GM19193 (cell line): ENCODE data around the gene SLC6A16.

Experiments used
- POLR2A ChIP-seq: IDR thresholded peaks from 4 replicates; pipeline ENCODE4 v1.6.1; 2011; ENCODE audit not compliant: insufficient read depth, insufficient read length; ENCODE audit errors: extremely low read depth

SLC6A16 gene

DNA sequence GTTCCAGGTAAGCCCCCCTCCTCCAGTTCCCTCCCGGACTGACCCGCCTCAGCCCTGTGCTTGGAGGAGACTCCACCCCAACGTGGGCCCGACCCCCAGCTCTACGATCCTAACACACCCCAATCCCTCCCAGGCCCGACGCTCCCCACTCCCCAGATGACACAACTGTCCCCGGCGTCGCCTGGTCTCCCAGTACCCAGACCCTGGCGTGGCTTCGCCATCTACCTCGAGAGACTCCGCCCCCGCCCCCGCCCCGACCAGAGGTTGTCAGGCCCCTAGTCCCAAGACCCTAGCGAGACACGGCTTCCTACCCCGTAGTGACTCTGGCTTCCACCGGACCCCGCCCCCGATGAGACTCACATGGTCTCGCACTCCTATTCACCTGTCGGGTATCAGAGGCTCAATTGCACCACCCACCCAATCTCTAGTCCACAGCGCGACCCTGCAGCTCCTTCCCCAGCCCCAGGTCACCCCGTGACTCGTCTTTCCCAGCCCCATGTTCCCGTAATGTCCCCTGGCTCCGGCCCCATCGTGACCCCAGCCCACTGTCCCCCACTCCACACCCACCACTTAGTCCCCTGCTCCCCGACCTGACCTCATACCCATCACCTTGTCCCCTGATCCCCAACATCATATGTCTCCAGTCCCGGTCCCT lies 13.2 kb upstream of the SLC6A16 start:
- peak; percentile 7 for TF ChIP-seq POLR2A

DNA sequence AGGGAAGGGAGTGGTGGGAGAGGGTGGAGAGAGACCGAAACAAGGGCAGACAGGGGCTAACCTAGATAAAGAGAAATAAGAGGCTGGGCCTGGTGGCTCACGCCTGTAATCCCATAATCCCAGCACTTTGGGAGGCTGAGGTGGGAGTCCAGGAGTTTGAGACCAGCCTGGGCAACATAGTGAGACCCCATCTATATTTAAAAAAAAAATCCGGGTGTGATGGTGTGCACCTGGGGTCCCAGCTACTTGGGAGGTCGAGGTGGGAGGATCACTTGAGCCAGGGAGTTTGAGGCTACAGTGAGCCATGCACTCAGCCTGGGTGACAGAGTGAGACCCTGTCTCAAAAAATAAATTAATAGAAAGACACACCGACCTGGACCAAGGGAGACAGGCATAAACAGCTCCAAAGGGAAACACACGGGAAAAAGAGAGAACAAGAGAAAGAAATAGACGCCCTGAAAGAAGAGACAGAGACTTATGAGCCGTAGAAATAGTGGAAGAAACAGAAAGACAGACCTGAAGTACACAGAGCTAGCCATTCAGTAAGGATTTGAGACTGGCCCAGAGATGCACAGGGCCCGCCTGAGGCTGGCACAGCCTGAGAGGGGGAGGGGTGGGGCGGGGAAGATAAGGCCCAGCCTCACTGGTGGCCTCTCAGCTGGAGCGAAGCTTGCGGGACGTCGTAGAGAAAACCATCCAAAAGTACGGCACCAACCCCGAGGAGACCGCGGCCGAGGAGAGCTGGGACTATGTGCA lies 12.5 kb upstream of the SLC6A16 start:
- TF ChIP-seq POLR2A = peak; percentile 26

DNA sequence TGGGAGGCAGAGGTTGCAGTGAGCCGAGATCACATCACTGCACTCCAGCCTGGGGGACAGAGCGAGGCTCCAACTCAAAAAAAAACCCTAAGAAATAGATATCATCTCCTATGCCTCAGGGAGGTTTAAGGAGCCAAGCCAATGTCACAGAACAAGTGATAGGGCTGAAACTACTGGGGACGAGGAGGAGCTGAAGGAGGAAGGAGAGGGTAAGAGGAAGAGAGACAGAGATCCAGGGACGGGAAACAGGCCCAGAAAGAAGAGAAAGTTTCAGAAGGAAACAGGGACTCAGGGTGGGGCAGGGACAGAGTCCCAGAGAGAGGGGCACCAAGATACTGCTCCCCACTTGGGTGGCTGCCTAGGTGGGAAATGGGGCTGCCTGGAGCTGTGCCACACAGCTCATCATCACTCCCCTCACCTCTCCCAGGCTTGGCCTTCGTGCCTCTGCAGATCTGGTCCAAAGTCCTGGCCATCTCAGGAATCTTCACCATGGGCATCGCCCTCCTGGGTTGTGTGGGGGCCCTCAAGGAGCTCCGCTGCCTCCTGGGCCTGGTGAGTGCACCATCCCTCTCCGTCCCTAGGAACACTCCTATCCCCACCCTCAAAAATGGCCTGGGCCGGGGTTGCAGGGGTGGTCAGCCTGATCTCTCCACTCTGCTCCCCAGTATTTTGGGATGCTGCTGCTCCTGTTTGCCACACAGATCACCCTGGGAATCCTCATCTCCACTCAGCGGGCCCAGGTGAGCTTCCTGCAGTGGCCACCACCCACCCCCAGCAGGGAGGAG lies 11.7 kb upstream of the SLC6A16 start:
- TF ChIP-seq POLR2A = no peak

DNA sequence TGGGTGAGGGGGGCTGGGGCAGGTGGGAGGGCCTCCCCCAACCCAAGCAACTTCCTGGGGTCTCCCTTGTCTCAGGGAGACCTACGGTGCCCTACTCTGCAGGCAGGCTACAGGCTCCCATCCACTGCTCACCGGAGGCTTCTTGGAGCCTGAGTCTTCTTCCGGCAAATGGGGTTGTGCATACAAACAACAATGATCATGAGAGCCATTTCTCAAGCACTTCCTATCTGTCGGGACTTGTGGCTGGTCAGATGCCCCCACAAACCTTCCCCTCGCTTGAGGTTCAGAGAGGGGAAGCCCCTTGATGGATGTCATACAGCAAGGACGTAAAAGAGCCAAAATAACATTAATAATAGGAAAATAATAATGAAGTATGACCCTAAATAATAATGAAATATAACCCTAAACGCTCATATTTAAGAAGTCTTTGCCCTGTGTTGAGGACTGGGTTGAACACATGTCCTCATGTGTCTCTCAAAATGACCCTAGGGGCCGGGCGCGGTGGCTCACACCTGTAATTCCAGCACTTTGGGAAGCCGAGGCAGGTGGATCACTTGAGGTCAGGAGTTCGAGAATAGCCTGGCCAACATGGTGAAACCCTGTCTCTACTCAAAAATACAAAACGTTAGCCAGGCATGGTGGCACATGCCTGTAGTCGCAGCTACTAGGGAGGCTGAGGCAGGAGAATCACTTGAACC lies 10.9 kb upstream of the SLC6A16 start:
- TF ChIP-seq POLR2A = no peak

DNA sequence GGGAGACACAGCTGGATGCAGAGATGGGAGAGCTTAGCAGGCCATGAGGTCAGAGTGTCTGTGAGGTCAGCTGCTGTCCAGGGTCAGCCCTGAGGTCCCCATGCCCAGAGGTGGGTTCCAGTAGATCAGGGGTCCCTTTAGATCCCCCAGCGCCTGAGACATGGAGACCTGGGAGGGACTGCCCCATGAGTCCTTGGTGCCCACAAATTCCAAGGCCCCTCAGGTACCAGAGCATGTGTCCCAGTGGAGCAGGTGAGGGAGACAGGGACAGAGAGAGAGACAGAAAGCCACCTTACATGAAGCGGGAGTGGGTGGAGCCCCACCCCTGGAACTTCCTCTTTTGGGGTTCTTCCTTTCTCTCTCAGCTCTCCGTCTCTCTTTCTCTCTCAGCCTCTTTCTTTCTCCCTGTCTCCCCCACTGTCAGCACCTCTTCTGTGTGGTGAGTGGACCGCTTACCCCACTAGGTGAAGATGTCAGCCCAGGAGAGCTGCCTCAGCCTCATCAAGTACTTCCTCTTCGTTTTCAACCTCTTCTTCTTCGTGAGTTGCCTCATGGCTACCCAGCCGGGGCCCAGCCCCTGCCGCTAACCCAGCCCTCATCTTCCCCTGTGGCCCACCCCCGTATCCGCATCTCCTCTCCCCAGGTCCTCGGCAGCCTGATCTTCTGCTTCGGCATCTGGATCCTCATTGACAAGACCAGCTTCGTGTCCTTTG lies 10.2 kb upstream of the SLC6A16 start, which contains the start of gene CD37:
CD37 (plus strand) TSS at position 336 of the 713 bp plus-strand sequence; CDS start at position 471, 135 bp downstream.
- TF ChIP-seq POLR2A = peak; percentile 88

DNA sequence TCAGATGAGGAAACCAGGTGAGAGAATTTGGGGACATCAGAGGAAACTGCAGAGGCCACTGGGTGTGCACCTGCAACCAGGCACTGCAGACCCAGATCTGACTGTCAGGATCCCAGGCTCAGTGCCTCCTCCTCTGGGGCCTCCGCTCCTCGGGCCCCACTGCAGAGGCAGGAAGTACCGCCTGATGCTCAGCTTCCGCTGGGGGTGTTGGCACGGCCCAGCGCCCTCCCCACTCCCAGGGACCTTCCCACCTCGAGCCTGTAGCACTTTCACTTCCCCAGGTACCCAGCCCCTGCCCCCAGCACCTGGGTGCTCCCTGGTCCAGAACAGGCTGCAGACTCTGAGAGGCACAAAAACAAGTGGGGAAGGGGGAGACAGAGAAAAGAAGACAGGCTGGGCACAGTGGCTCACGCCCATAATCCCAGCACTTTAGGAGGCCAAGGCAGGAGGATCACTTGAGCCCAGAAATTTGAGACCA lies 8.9 kb upstream of the SLC6A16 start:
- peak; percentile 92 for TF ChIP-seq POLR2A

DNA sequence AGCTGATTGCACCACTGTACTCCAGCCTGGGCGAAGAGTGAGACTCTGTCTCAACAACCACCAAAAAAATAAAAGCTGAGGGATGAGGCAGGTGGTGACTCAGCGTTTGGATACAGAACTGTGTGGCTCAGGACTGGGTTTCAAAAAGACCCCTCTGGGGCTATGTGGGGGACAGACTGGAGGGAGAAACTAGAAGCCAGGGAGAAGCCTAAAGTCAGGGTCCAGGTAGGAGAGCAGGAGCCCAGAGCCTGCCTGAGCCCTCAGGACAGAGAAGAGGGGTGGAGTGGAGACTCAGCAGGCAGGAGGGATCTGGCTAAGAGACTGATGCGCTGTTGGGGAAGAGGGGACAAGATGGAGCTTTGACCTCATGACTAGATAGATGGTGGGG lies 8.4 kb upstream of the SLC6A16 start:
- no peak for TF ChIP-seq POLR2A

DNA sequence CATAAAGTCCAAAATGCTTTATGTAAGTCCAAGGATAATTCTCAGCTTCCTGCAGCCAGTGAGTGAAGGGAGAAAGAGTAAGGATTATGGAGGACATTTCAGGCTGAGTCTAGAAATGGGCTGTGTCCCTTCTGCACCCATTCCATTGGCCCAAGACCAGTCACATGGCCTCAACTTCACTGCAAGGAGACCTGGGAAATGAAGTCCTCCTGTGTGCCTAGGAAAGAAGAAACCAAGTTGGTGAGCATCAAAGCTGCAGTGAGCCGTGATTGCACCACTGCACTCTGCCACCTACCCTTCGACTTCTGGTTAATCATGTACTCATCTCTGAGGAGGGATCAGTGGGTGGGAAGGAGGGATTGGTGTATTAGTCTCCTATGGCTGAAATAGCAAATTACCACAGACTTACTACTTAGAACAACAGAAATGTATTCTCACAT lies 6.6 kb upstream of the SLC6A16 start:
- TF ChIP-seq POLR2A = no peak

DNA sequence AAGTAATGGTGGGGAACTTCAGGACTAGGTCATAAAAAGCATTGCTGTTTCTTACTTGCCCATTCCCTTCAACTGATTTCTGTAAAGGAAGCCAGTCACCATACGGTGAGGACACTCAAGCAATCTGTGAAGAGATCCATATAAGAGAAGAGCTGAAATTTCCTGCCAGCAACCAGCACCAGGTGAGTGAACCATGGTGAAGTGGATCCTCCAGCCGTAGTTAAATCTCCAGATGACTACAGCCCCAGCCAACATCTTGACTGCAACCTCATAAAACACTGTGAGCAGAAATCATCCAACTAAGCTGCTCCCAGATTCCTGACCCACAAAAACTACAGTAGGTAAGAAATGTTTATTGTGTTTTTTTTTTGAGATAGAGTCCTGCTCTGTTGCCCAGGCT lies 3.8 kb upstream of the SLC6A16 start:
- no peak for TF ChIP-seq POLR2A

DNA sequence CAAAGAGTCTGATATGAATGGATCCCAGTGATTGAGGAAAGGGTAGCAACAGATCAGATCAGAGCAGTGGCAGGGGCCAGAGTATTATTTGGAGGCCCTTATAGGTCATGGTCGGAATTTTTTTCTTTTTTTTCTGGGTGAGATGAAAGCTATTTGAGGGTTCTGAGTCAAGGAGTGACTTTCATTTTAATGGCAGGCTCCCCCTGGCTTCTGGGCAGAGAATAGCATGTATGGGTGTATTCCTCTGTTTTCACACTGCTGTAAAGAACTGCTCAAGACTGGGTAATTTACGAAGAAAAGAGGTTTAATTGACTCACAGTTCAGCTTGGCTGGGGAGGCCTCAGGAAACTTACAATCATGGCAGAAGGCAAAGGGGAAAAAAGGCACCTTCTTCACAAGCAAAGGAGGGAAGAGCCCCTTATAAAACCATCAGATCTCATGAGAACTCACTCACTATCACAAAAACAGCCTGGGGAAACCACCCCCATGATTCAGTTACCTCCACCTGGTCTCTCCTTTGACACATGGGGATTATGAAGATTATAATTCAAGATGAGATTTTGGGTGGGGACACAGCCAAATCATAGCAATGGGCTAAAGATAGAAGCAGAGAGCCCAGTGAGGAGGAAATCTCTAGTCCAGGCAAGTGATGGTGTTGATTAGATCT lies 3.0 kb upstream of the SLC6A16 start:
- no peak for TF ChIP-seq POLR2A

DNA sequence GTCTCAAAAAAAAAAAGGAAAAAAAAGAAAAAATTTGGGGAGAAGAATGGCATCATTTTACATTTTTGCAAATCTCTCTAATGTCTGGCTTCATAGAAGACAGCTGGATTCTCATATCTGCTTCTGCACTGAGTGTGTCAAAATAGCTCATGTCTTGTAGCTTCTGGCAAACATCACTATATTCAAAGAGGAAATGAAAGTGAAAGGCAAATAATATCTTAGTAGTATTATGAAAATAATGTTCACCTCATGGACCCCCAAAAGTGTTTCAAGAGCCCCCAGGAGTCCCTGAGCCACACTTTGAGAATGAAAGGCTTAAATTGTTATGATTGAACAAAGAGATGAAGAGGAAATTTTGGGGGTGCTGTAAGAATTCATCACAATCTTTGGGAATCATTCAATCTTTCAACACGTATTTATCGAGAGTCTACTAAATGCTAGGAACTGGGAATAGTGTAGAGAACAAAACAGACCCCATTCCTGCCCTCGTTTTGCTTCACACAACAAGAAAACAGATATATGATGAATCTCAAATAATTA lies 1.2 kb upstream of the SLC6A16 start:
- TF ChIP-seq POLR2A = no peak

DNA sequence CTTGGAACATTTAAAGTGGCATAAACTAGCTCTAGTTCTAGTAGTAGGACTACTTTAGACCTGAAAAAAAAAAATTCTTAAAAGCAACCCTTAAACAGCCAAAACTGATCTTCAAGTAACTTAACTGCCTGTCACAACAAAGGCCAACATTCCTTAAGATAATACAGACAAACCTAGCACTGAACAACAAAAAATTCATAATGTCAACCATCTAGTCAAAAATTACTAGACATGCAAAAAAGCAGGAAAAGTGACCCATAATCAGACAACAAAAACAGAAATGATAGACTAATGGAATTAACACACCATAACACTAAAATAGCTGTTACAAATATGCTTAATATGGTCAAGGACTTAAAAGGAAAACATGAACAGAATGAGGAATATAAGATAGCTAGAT lies 6.7 kb downstream of the SLC6A16 start:
- TF ChIP-seq POLR2A = no peak

DNA sequence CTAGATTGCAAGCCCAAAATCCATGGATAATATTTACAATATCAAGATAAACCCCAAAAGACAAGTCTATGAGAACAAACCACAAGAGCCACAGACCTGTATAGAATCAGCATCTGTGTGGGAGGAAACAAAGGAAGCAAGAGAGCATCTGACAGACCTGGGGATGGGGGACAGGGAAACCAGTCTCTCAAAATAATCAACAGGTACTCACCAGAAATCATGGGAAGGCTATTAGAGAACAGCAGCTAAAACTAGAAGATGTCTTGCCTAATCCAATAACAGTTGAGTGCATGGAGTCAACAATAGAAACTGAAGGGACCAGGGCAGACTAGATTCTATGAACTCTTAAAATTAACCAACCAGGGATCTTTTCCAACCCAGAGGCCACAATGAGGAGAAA lies 8.7 kb downstream of the SLC6A16 start:
- TF ChIP-seq POLR2A = no peak
